GM23338 (cell line): ENCODE data around the gene ST8SIA4.

ENCODE experiments used
- CREB1 ChIP-seq: fragments of 250-450 bp; sonication (Bioruptor Pico); IDR thresholded peaks from 2 replicates; pipeline ENCODE4 v1.5.0; 2020; ENCODE audit warnings: low read depth, mild to moderate bottlenecking, moderate library complexity
- CTCF ChIP-seq, 2 experiments: fragments of 200-600 bp in 1 of 2; sonication (generic) in 1 of 2; conservative IDR thresholded peaks; 2 replicates each; pipeline versions ENCODE4 v1.5.1 to v1.6.1; 2016 to 2017; ENCODE audit warnings: antibody characterized with exemption in 2 of 2, low read depth in 2 of 2, mild to moderate bottlenecking in 2 of 2, moderate library complexity in 1 of 2
- ETS1 ChIP-seq: IDR thresholded peaks from 2 replicates; pipeline ENCODE4 v1.6.1; 2016; ENCODE audit warnings: antibody characterized with exemption
- EZH2 ChIP-seq: fragments of 200-600 bp; sonication (generic); IDR thresholded peaks from one replicate; pipeline ENCODE4 v1.8.0; 2017; ENCODE audit warnings: antibody characterized with exemption, mild to moderate bottlenecking, low read depth; ENCODE audit not compliant: unreplicated experiment
- EZH2phosphoT487 ChIP-seq: fragments of 200-600 bp; sonication (generic); IDR thresholded peaks from one replicate; pipeline ENCODE4 v1.8.1; 2018; ENCODE audit warnings: antibody characterized with exemption; ENCODE audit not compliant: unreplicated experiment
- JUNB ChIP-seq: IDR thresholded peaks from one replicate; pipeline ENCODE4 v1.6.1; 2016; ENCODE audit warnings: antibody characterized with exemption; ENCODE audit not compliant: unreplicated experiment
- POLR2AphosphoS5 ChIP-seq: IDR thresholded peaks from 2 replicates; pipeline ENCODE4 v1.6.1; 2016; ENCODE audit warnings: antibody characterized with exemption, low read depth
- REST ChIP-seq: IDR thresholded peaks from one replicate; pipeline ENCODE4 v1.6.1; 2018; ENCODE audit warnings: antibody characterized with exemption; ENCODE audit not compliant: unreplicated experiment
- ZNF114 ChIP-seq: fragments of 250-450 bp; sonication (Bioruptor Pico); IDR thresholded peaks from 2 replicates; pipeline ENCODE4 v1.5.0; 2020; ENCODE audit warnings: mild to moderate bottlenecking, moderate library complexity
- ZNF331 ChIP-seq: fragments of 250-450 bp; sonication (Bioruptor Pico); IDR thresholded peaks from 2 replicates; pipeline ENCODE4 v1.5.0; 2020; ENCODE audit warnings: low read depth, mild to moderate bottlenecking, moderate library complexity

- TF ChIP-seq CTCF (conservative IDR thresholded peaks at IDR 0.05; ENCODE audit: low read depth in 2 of 2) (no peak), POLR2AphosphoS5 (no peak), EZH2 (no peak), EZH2phosphoT487 (no peak), CREB1 (CRISPR knock-in tag) (no peak), REST (no peak), ETS1 (no peak), ZNF331 (no peak), ZNF114 (CRISPR knock-in tag) (no peak), JUNB (no peak)
These were observed 47.1 kb downstream of the ST8SIA4 start for GRCh38 chr5:100855937-100856430.
